ENCODE results near the gene KLHL7. TPM values are rescaled to one million over a fixed set of nuclear protein-coding genes. Genes with fewer than 3 reads are reported as not detected.

KLHL7 gene
- total and polyA plus RNA-seq, 9 of the 15 experiments (the other 6 are each of a cell fraction or from before 2014, with no cell fraction given) = 4.2 to 63.1 (median 32.3) TPM

- no peak for TF ChIP-seq ZMIZ1 (IDR thresholded peaks at IDR 0.05; ENCODE audit: low read depth in 2 of 2, low read length in 2 of 2)
- TF ChIP-seq GABPA (tag; conservative IDR thresholded peaks at IDR 0.05; ENCODE audit: low read depth) = peak; percentile 64
- no peak for TF ChIP-seq KLF13 (tag; IDR thresholded peaks at IDR 0.05; ENCODE audit: borderline replicate concordance, low read depth)
- TF ChIP-seq TSC22D4 (tag; IDR thresholded peaks at IDR 0.05) = no peak
- no peak for TF ChIP-seq POLR3G (IDR thresholded peaks at IDR 0.05; ENCODE audit: extremely low read depth, insufficient read length, insufficient replicate concordance)
- no peak for TF ChIP-seq NCOA4 (IDR thresholded peaks at IDR 0.05; ENCODE audit: partially characterized antibody)
- TF ChIP-seq CBX2 (IDR thresholded peaks at IDR 0.05; ENCODE audit: insufficient read depth, low read length, poor library complexity, severe bottlenecking) = no peak
- no peak for TF ChIP-seq ZNF79 (CRISPR knock-in tag; IDR thresholded peaks at IDR 0.05; ENCODE audit: low read depth)
- TF ChIP-seq ATF6 (CRISPR knock-in tag; IDR thresholded peaks at IDR 0.05) = peak; percentile 93
- peak; percentile 100 for TF ChIP-seq CREM (IDR thresholded peaks at IDR 0.05; ENCODE audit: low read depth)
- TF ChIP-seq RHOXF2B (CRISPR knock-in tag; conservative IDR thresholded peaks at IDR 0.05) = no peak
- peak; percentile 31; the same call in 1 of the 2 replicates for TF ChIP-seq DPF2 (IDR thresholded peaks at IDR 0.05)
- TF ChIP-seq HNRNPUL1 (IDR thresholded peaks at IDR 0.05; ENCODE audit: low read length) = no peak
- peak; percentile 96 for TF ChIP-seq POLR2A (conservative IDR thresholded peaks at IDR 0.05)
- no peak for TF ChIP-seq ZNF444 (CRISPR knock-in tag; IDR thresholded peaks at IDR 0.05)
- TF ChIP-seq KDM1A (IDR thresholded peaks at IDR 0.05) = no peak
- no peak for TF ChIP-seq NR2F6 (CRISPR knock-in tag; IDR thresholded peaks at IDR 0.05)
- TF ChIP-seq TCF7 (IDR thresholded peaks at IDR 0.05; ENCODE audit: borderline replicate concordance) = peak; percentile 47
- TF ChIP-seq E4F1 (CRISPR knock-in tag; IDR thresholded peaks at IDR 0.05; ENCODE audit: borderline replicate concordance) = no peak
- TF ChIP-seq SNIP1 (IDR thresholded peaks at IDR 0.05; ENCODE audit: low read depth) = no peak
- TF ChIP-seq HES1 (IDR thresholded peaks at IDR 0.05; ENCODE audit: low read depth) = no peak
Observed at GRCh38 chr7:23181684-23182553, 76.3 kb downstream of the KLHL7 start, which contains the start of gene NUP42 (continued).

Data from K562 (cell line).